A172 (cell line): ENCODE results near the gene RNGTT. TPM values are rescaled to one million over a fixed set of nuclear protein-coding genes. Genes with fewer than 3 reads are reported as not detected.
"Not testable (repeated sequence)": the region's sequence is repeated elsewhere in the genome, so short reads cannot be mapped to it uniquely, and the experiment has no call there.

ENCODE experiments used
- DNase-seq: peaks from one replicate; pipeline ENCODE4 v3.0.0-alpha.2; 2015; ENCODE audit warnings: low spot score
- total RNA-seq: library from RNA; depleted of rRNA; stranded (reverse); fragments of >200 nt; shearing (Covaris generic); gene quantifications from 2 replicates; pipeline ENCODE4 v1.2.3, GENCODE V29; 2014

RNGTT gene
- total RNA-seq, 1 experiment from 2014 or later, result 33.7 TPM

- DNase-seq, result peak; percentile 67
Measured at GRCh38 chr6:88725111-88725975, 238.1 kb downstream of the RNGTT start.

- DNase-seq, result no peak
Measured at GRCh38 chr6:88722686-88723085, 240.7 kb downstream of the RNGTT start.

- not testable (repeated sequence) for DNase-seq
Measured at GRCh38 chr6:88716399-88716798, 247.0 kb downstream of the RNGTT start.

DNA sequence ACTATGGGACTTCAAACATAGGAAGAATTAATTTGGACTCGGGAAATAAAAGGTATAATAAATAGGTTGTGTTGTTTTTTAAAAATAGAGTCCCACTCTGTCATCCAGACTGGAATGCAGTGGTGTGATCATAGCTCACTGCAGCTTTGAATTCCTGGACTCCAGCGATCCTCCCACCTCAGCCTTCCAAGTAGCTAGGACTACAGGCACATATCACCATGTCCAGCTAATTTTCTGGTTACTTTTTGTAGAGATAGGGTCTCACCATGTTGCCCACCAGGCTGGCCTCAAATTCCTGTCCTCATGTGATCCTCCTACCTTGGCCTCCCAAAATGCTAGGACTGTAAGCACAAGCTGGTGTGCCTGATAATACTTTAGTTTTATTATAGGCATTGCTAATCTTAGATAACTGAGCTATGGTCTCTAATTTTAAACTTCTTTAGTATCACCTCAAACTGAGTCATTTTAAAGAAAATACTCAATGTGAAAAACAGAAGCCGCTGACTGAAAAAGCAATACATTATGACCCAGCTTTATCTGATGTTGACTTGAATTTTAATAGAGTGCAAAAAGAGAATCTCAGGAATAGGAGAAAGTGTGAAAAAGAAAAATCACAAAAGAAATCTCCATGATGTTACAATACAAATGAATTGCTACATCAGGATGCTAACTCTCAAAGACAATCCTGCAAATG is 251.0 kb downstream of the RNGTT start:
- no peak for DNase-seq

GRCh38 chr6:88709819-88710246 is 253.6 kb downstream of the RNGTT start:
- no peak for DNase-seq

DNA sequence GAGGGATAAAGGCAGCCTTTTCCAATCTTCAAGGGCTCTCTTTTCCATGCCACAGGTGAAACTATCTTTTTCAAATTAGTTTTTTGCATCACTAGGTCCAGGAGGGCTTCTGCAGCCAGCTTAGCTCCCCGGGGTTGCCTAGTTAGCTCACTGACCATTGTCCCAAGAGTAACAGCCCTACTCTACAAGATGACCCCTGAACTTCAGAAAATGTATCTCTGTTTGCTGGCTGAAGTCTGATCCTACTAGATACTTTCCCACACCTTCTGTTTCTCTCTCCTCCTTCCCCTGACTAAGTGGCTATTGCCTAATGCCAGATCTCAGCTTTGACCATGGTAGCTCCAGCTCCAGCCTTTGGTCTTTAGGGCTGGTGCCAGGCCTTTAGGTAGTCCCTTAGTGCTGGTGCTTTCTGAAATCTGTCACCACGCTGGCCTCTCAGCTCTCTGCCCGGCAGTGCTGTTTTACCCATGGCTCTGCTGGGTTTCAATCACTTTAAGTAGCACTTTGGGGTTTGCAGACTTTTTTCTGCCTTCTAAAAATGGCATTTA is 255.1 kb downstream of the RNGTT start:
- DNase-seq, result no peak

DNA sequence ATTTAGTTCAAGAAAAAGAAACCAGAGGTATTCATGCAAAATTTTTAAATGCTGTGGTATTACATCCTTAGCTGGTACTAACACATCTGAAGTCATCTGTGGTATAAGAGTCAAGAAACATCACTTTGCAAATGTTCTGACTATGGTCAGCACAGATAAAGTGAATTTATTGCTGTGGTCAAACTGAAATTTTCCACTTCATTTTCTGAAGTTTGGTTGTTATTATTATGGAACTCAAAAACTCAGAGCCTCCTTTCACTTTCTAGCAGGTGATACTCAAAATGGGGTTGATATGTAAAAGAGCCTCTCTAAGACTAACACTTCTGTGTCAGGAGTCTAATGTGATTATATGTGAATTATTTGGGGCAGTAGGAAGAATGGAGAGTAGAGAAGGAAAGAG is 257.8 kb downstream of the RNGTT start:
- no peak for DNase-seq

- no peak for DNase-seq
Measured at GRCh38 chr6:88704980-88705379, 258.4 kb downstream of the RNGTT start.

- no peak for DNase-seq
Measured at GRCh38 chr6:88702956-88703556, 260.4 kb downstream of the RNGTT start.

- DNase-seq, result no peak
Measured at GRCh38 chr6:88698661-88699060, 264.8 kb downstream of the RNGTT start.

DNA sequence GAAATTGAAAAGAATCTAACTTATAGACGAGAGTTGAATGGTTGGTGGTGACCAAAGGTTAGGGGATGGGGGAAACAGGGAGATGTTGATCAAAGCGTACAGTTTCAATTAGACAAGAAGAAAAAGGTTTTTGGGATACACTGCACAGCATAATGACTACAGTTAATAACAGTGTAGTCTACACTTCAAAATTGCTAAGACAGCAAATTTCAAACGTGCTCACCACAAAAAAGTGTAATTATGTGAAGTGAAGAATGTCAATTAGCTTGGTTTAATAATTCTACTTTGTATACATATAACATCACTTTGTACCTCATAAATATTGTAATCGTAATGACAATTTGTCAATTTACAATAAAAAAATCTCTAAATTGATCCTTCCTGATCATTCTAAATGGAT is 267.5 kb downstream of the RNGTT start:
- DNase-seq, result no peak

GRCh38 chr6:88683734-88684133 is 279.7 kb downstream of the RNGTT start:
- no peak for DNase-seq

DNA sequence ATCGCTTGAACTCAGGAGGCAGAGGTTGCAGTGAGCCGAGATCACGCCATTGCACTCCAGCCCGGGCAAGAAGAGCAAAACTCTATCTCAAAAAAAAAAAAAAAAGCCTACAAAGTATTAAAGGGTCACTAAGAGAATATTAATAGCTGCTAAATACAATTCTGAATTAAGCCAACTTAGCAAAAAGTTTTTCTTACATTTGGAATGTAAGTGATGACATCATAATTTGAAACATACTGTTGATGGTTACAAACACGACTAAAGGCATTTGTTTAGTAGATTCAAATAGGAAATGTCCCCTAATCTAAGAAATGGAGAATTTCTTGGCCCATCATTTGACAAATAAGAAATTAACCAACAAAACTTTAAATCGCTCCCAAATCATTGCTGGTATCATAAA is 282.8 kb downstream of the RNGTT start:
- no peak for DNase-seq

- DNase-seq, result no peak
Measured at GRCh38 chr6:88679841-88680240, 283.6 kb downstream of the RNGTT start.

- DNase-seq, result no peak
Measured at GRCh38 chr6:88677356-88677755, 286.1 kb downstream of the RNGTT start.

DNA sequence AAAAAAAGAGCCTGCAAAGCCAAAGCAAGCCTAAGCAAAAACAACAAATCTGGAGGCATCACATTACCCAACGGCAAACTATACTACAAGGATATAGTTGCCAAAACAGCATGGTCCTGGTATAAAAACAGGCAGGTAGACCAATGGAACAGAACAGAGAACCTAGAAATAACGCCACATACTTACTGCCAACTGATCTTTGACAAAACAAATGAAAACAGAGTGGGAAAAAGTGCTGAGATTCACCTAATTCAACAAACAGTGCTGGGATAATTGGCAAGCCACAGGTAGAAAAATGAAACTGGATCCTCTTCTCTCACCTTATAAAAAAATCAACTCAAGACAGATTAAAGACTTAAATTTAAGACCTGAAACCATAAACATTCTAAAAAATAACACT is 291.8 kb downstream of the RNGTT start:
- no peak for DNase-seq

DNA sequence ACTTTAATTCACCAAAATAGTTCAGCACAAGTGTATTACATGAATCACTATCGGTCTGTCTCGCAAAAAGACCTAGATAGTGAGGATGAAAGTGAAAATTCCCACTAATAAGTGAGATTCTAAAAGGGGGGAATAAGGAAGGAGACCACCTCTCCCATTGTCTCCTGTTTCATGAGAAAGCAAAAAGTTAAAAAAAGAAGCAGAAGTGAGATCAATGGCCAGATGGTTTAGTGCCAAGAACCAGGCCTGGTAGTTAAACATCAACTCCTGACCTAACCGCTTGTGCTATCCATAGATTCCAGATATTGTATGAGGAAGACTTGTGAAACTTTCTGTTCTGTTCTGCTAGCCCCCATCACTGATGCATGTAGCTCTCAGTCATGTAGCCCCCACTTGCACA is 293.0 kb downstream of the RNGTT start:
- no peak for DNase-seq

DNA sequence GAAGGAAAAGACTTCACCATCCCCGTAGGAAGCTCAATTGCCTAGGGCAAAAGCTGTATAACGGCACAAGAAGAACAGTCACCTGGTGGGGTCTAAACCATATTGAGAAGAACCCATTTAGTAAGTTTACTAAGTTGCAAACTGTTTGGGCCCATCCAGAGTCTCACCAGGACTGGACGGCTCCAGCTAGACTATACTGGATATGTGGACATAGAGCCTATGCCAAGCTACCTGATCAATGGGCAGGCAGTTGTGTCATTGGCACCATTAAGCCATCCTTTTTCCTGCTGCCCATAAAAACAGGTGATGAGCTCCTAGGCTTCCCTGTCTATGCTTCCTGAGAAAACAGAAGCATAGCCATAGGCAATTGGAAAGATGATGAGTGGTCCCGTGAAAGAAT is 293.9 kb downstream of the RNGTT start:
- no peak for DNase-seq

- DNase-seq, result no peak
Measured at GRCh38 chr6:88666901-88667300, 296.5 kb downstream of the RNGTT start.

DNA sequence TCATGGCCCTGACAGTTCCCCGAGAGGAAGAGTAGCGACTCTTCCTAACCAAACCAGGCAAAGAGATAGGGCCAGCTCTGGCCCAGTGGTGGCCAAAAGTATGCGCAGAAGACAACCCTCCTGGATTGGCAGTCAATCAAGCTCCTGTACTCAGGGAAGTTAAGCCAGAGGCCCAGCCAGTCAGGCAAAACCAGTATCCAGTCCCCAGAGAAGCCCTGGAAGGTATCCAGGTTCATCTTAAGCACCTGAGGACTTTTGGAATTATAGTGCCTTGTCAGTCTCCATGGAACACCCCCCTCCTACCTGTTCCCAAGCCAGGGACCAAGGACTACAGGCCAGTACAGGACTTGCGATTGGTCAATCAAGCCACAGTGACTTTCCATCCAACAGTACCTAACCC is 298.3 kb downstream of the RNGTT start:
- no peak for DNase-seq

GRCh38 chr6:88663801-88664200 is 299.6 kb downstream of the RNGTT start:
- no peak for DNase-seq

GRCh38 chr6:88662653-88663174 is 300.7 kb downstream of the RNGTT start:
- no peak for DNase-seq
